HG02970 (cell line): Measurements from ENCODE around the gene TSPAN33.

ENCODE experiments used
- ATAC-seq: cut with Tn5 transposase; IDR thresholded peaks from one replicate; pipeline ENCODE4 v1.9.1; 2021; ENCODE audit warnings: mild to moderate bottlenecking, moderate library complexity, moderate number of reproducible peaks; ENCODE audit not compliant: unreplicated experiment, low FRiP score

The TSPAN33 gene

DNA sequence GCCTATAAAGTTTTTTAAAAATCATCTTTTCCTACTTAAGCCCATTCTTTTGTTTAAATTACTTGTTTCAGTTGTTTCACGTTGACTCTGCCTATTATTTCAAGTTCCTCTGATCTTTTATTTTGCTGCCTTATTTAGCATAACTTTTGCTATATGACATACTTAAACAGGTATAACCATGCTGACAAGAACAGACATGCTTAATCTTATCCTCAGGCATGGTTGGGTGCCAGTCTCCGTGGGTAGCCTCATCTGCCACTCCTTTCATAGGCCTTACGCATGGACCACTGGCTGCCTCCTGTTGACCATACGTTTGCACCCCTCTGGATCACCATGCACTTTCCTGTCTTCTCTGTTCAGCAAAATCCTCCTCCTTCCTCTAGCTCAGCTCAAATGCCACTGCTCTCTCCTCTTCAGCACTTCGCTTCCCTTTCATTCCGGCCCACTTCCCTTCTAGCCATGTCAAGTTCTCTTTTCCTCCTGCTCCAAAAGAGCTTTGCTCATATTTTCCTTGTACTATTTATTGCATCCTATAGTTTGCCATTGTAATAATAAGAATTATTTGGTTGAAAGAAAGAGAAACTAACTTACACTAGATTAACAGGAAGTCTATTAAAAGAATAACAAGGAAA is 10.0 kb upstream of the TSPAN33 start:
- ATAC-seq, result no peak

DNA sequence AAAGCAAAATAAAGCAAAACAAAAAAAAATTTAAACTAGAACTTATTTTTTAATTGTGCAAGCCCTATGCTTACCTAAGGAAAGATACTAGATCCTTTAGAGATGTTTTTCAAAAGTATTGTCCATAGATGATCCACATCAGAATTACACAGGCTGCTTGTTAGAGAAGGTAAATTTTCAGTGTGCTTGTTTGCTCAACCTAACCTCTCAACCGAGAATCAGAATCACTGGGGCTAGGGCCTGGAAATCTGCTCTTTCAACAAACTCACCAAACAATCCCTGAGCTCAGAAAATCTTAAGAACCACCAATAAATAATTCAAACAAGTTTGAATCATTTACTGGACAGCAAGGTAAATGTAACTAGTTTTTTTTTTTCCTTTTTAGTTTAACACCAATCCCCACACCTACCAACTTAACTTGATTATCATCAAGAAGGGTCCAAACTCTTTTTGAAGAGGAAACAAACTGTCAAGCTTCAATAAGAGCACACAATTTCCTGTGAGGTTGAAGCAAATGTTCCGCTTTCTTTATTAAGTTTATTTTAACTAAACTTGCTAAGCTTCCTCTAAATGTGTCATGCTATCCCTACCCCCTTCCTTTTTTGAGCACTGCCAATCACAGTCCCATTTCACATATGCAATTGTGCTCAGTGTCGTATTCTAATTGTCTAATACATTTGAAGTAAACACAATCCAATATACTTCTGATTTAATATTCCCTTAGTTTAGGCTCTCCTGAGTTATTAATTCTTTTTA is 7.4 kb upstream of the TSPAN33 start:
- ATAC-seq, result no peak

DNA sequence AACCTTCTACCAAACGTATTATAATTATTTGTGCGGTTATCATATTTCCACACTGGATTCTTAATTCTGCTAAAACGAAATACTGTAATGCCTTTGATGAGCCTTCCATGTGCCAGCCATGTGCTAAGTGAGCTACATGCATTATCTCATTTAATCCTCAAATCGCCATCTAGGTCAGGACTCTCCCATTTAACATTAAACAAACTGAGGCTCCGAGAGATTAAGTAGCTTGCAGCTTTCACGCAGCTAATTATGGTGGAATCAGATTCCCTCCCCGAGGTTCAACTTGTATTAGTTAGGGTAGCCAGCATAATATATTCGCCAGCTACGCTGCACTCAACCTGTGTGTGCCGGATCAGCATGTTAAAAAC is 798 bp upstream of the TSPAN33 start:
- ATAC-seq, result no peak

DNA sequence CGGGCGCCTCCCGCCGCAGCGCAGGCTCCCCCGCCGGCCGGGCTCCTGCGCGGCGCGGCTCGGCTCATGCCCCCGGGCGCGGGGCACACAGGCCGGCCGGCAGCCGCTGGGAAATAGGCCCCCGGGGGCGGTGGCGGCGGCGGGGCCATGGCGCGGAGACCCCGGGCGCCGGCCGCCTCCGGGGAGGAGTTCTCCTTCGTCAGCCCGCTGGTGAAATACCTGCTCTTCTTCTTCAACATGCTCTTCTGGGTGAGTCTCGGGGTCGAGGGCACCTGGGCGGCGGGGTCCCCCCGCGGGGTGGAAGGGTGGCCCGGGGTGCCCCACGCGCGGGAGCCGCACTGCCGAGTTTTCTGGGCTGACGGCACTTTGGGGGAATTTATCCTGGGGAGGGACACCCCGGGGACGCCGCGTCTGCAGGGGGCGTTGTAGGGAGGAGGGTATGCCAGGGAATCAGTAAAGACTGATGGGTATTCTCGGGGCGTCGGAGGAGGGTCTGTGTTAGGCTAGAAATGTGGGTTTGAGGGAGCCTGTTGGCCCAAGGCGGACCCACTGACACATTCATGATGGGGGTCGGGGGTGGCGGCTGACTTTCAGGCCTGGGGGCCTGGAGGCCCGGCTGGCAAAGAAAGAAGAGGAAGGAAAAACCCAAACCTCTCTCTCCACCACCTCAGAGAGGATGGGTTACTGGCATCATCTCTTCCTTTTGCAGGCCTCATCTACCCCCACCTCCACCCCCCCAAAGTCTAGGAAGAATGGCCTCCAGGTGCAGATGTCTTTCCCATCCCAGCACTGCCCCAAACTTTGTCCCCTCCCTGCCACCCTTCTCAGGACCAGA is 544 bp downstream of the TSPAN33 start:
- ATAC-seq, result peak; percentile 8

DNA sequence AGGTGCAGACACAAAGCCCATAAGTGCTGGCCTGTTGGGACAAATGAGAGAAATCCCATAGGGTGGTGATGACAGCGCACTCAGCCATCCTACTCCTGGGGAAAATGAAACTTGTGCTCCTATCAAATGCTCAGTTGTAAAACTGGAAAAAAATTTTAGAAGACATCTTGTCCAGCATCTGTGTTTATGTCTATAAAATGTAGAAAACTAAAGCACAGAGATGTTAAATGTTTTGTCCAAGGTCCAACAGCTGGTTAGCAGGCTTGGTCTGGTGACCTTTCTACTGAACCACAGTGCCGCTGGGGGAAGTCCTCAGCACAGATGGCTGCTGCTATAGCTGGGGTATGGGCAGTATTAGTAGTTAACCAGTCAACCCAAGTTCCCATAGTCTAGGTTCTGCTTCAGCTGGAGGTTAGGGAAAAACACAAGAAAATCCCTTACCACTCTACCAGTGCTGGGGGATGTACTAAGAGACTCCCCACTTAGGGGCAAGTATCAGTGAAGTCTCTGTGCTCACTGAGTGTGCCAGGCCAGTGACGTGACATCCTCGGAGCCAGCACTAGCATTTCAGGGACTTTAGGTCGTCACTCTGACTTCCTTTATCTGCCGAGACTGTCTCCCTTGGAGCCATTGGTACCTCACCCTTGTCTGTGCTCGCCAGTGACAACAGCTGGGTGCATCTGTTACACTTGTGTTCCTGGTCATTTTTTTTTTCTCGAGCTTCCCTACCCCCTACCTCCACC is 1.9 kb downstream of the TSPAN33 start:
- no peak for ATAC-seq

DNA sequence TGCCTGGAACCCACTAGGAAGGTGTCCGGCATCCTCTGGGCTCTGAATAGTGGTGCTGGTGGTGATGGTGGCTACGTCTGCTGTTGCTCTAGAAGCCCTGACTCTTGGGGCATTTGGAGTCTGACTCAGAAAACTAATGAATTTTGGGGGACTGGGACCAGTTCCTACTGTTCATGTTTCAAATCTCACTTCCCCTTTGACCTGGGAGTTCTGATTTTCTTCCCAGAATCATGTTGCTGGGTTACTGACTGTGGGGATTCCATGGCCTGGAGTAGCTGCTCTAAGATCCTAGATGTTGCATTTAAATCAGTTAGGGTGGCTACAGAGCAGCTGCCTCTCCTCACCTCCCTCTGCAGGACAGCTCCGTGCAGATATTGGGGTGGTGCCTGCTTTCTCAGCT is 3.2 kb downstream of the TSPAN33 start:
- ATAC-seq, result no peak

DNA sequence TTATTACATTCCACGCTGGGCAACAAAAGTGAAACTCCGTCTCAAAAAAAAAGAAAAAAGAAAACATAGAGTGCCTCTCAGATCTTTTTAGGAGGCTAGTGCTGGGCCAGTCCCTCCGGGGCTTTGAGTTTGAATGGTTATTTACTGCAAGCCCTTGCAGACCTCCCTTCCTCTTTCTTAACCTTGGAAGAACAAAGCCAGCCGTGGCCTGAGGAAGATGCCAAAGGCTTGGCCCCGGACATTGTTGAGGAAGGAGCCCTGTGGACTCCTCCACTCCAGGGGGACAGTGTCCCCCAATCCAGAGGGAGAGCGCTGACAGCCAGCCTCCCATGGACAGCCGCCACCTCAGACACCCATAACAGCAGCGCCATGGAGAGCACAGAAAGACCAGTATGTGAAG is 5.0 kb downstream of the TSPAN33 start:
- ATAC-seq, result no peak

DNA sequence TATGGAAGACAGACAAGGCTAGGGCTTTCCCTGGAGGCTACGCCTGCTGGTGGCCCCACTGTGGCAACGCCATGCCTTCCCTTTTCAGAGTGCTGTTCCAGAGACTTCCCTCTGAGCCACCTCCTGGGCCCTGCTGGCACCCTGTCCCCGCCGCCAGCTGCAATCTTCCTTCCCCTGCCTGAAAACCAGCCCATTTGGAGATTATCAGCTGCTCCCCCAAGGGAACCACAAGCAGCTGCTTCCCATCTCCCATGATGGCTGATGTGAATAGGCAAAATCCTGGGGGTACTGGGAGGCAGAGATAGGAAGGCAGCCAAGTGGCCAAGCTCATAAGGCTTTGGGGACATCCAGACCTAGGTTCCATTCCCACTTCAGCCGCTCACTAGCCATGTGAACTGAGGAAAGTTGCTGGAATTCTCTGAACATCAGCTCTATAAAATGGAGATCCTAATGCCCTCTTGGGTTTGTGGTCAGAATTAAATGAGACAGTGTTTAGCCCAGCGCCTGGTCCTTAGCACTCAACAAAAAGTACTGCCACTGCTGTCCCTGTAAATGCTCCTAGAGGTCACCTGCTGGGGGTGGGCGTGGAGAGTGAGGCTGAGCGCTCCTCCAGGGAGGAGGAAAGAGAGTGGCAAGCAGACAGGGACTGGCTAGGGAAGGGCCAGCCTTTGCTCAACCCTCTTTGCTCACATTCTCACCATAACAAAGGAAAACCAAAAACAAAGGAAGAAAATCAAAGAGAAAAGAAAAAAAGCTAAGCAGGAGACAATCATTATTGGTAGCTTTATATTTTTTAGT is 5.9 kb downstream of the TSPAN33 start:
- no peak for ATAC-seq

DNA sequence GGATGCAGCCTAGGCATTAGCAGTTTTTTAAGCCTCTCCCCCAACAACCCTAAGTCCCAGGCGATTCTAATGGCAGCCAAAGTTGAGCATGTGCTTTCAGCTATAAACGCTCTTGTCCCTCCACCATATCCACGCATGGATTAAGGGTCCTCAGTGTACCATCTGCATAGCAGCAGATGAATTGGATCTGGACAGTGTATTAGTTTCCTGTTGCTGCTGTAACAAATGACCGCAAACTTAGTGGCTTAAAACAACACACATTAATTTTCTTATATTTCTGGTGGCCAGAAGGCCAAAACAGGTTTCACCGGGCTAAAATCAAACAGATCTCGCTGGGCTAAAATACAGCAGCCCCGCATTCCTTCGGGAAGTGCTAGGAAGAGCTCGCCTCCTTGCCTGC is 13.1 kb downstream of the TSPAN33 start:
- ATAC-seq, result no peak

DNA sequence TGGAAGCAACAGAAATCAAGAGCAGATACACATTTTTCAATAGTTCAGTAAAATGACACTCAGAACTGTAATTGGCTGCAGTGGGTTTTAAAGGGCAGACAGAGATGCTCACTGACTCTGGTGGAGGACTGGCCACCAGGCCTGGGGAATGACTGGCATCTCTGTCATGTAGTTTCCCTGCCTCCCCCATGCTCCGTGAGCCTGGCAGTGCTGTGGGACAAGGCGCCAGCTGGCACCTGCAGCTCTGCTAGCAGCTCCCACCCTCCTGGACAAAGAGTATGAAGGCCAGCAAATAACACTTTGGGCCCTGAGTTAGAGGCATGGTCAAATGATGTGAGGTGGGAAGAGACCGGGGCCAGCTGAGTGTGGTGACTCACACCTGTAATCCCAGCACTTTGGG is 15.0 kb downstream of the TSPAN33 start:
- no peak for ATAC-seq

DNA sequence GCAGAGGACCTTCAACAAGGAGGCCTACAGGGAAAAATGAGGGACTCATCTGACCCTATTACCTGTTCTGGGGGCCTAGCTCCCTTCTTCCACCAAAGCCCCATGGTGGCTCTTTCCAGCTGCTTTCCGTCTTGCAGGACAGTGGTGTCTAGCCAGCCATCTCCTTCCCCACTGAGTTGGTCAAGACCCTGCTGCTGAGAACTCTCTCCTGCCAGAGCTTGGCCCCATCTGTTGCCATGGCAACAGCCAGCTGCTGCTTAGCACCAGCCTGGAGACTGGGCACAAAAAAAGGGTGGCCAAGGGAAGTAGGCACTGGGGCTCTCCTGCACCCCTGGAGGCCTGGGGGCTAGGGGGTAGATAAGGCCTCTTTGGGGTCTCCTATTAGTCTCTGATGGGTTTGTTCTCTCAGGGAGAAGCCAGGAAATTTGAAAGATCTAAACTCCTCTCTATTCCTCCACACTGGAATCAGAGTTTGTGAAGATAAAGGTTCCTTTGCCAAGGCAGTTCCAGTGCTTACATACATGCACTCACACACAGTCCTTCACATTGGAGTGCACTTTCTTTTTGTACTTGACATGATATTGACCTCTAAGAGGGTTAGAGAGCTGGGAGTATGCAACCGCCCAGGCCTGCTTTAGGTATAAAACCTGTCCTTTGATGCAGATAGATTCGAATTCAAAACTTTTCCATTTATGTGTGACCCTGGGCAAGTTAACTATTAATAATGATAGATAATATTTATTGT is 15.8 kb downstream of the TSPAN33 start:
- no peak for ATAC-seq

DNA sequence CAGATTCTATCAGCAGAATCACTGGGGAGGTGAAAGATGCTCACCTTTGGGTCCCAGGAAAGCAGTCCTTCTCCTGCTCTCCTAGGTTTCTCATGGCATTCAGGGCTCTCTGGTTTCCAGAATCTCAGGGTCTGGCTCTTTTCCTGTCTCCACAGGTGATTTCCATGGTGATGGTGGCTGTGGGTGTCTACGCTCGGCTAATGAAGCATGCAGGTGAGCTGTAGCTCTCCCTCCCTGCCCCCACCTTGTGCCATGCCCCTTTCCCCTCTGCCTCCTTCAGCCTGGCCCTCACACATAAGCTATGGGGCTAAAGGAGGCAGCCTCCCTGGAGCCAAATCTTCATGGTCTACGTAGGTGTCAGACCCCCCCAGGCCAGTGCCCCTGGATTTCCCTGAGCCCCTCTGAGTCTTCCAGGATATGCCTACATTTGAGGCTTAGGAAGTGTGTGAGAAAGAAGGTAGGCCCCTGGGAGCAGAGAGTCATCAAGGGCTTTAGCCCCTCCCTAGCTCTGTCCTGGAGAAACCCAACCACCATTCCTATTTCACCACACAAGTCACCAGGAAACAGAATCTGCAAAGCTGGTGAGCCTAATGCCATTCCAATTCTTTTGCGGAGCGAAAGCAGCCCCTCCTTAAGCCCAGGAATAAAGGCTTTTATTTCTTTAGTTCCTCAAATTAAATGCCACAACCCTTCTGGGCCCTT is 17.2 kb downstream of the TSPAN33 start:
- ATAC-seq, result no peak

DNA sequence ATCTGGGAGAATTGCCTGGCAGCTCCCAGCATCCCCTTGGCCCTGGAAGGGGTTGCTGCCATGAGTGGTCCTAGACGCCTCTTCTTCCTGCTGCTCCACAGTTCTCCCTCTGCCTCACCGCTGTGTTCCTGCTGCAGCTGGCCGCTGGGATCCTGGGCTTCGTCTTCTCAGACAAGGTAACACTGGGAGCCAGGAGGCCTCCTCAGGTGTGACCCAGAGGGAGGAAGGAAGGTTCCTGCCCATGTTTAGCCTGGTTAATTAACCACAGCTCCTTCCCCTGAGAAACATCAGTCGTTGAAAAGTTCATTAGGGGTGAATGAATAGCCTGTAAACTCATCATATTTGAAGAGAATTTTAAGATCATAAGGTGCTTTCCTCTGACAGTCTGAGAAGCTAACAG is 18.2 kb downstream of the TSPAN33 start:
- no peak for ATAC-seq

DNA sequence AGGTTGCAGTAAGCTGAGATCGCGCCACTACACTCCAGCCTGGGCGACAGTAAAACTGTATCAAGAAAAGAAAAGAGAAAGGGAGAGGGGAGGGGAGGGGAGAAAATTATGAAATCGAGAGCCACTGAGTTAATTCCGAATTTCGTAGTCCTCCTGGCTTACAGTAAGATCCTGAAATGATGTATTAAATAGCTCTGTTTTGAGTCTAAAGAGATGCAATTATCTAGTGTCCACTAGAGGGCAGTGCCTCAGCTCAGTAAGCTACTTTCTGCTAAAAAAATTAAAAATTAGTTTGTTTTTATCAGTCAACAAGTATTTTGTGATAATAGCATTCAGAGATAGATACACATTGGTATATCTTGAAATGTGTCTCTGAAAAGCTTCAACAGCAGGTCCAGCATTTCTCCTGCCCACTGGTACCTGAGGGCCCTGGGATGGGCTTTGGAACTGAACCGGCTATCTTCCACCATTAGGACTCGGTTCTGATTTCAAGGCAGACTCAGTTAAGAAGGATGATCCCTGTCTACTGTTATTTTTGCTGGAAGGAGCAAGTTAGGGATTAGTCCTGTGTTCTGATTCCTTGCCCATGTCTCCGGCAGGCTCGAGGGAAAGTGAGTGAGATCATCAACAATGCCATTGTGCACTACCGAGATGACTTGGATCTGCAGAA is 19.5 kb downstream of the TSPAN33 start:
- ATAC-seq, result no peak

DNA sequence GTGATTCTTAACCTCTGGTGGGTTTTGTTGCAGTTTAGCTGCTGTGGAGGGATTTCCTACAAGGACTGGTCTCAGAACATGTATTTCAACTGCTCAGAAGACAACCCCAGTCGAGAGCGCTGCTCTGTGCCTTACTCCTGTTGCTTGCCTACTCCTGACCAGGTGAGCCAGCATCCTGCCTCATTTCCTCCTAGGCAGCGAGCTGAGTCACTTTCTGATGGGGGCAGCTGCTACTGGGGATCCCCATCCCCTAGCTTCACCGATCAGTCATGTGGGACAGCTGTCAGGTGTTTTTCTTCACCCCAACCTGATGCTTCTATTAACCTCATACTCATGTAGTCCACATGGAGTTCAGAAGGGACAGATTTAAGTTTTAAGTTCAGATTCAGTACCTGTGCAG is 22.2 kb downstream of the TSPAN33 start:
- ATAC-seq, result peak; percentile 42

DNA sequence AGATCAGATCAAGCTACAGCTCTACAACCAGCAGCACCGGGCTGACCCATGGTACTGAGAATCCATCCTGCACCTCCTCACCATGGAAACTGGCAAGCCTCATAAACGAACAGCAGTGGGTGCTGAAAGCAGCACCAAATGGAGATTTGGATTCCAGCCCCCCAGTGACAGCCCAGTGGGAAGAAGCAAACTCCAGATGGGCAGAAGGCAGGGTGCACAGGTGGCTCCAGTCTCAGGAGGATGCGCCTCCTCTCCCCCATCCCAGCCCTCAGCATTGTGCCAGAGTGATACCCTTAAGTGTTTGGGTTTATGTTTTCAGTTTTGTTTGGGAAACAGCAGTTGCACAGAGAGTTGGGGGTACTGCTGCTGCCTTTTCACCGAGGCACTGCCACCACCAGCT is 23.3 kb downstream of the TSPAN33 start:
- ATAC-seq, result no peak

DNA sequence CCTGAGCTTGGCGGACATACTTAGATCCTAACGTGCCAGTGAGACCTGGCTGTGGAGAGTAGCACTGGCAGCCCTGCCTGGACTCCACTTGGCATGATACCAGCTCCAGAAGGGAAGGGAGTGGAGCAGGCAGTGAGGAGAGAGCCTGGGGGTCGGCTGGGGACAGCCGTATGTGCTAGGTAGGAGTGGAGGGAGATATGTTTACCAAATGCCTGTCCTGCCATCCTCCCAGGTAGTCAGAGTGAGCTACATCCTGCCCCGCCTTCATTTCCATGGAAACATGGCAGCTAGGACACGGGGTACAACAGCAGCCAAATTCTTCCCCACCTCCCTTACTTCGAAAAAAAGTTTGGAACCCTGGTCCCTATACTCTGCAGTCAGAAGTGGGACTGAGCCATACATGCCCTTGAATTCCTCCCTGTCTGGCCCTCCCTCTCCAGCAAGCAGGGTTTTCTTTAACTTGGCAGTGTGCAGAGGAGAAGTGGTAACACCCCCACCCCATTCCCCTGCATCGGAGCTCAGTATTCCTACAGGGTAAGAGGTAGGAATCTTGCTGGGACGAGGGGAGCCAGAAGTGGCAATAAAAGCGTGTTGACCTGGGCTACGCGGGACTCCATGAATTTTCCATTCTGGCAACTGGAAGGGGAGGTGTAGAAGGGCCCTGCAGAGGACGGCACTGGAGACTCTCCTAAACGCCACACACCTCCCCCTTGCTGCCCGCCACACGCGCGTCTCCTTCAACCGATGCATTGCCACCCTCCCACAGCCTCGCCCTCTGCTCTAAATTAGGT is 23.9 kb downstream of the TSPAN33 start:
- no peak for ATAC-seq
